ENCODE measurements around the gene COL6A6. TPM values are rescaled to one million over a fixed set of nuclear protein-coding genes. Genes with fewer than 3 reads are reported as not detected.

The COL6A6 gene
- total RNA-seq, 1 experiment from 2014 or later: not detected

DNA sequence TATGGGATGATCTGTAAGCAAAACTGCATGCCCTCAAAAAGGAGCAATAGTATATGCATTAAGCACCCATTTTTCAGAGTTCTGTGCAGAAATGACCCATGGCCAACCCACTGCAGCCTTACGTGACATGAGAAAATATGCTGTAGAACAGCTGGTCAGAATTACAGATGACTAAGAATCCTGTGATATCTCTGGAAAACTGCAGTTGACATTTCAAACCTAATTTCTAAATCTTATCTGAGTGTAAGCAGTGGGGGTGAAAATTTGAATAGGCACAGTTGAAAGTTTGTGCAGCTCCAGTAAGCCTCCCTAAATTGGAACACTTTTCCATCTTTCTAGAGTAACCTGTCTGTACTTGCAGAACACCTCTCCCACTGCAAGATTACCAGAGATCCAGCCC is 28.7 kb upstream of the COL6A6 start:
- DNase-seq (ENCODE audit: low read depth, low spot score): no peak
- Histone ChIP-seq H3K27ac (ENCODE audit: low read length) (no peak overlapping the region), H3K4me1 (ENCODE audit: control insufficient read depth, insufficient read depth, low read length) (no peaks in the 10 kb centered on the region), H3K36me3 (ENCODE audit: control insufficient read depth, insufficient read depth, low read length) (no peaks in the 10 kb centered on the region), H3K4me3 (ENCODE audit: low read depth in 2 of 2, low read length in 2 of 2) (no peak overlapping the region), H3K27me3 (ENCODE audit: control insufficient read depth, insufficient read depth, low read length) (peaks cover 2% of the 10 kb centered on the region; the same call in 1 of the 2 replicates), H3K9me3 (ENCODE audit: control insufficient read depth, insufficient read depth, low read depth, low read length) (no peaks in the 10 kb centered on the region)
- TF ChIP-seq TCF7L2 (IDR thresholded peaks at IDR 0.05; ENCODE audit: low read depth, low read length): no peak
- TF ChIP-seq SIN3A (IDR thresholded peaks at IDR 0.05; ENCODE audit: borderline replicate concordance, insufficient read depth, low read depth, low read length): no peak
- TF ChIP-seq POLR2AphosphoS5 (IDR thresholded peaks at IDR 0.05; ENCODE audit: low read depth, low read length): no peak
- TF ChIP-seq, protein P1, sequence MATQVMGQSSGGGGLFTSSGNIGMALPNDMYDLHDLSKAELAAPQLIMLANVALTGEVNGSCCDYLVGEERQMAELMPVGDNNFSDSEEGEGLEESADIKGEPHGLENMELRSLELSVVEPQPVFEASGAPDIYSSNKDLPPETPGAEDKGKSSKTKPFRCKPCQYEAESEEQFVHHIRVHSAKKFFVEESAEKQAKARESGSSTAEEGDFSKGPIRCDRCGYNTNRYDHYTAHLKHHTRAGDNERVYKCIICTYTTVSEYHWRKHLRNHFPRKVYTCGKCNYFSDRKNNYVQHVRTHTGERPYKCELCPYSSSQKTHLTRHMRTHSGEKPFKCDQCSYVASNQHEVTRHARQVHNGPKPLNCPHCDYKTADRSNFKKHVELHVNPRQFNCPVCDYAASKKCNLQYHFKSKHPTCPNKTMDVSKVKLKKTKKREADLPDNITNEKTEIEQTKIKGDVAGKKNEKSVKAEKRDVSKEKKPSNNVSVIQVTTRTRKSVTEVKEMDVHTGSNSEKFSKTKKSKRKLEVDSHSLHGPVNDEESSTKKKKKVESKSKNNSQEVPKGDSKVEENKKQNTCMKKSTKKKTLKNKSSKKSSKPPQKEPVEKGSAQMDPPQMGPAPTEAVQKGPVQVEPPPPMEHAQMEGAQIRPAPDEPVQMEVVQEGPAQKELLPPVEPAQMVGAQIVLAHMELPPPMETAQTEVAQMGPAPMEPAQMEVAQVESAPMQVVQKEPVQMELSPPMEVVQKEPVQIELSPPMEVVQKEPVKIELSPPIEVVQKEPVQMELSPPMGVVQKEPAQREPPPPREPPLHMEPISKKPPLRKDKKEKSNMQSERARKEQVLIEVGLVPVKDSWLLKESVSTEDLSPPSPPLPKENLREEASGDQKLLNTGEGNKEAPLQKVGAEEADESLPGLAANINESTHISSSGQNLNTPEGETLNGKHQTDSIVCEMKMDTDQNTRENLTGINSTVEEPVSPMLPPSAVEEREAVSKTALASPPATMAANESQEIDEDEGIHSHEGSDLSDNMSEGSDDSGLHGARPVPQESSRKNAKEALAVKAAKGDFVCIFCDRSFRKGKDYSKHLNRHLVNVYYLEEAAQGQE (IDR thresholded peaks at IDR 0.05; ENCODE audit: insufficient read depth in 1 of 2, low read depth in 2 of 2, low read length in 1 of 2): no peak
- TF ChIP-seq, protein P2, sequence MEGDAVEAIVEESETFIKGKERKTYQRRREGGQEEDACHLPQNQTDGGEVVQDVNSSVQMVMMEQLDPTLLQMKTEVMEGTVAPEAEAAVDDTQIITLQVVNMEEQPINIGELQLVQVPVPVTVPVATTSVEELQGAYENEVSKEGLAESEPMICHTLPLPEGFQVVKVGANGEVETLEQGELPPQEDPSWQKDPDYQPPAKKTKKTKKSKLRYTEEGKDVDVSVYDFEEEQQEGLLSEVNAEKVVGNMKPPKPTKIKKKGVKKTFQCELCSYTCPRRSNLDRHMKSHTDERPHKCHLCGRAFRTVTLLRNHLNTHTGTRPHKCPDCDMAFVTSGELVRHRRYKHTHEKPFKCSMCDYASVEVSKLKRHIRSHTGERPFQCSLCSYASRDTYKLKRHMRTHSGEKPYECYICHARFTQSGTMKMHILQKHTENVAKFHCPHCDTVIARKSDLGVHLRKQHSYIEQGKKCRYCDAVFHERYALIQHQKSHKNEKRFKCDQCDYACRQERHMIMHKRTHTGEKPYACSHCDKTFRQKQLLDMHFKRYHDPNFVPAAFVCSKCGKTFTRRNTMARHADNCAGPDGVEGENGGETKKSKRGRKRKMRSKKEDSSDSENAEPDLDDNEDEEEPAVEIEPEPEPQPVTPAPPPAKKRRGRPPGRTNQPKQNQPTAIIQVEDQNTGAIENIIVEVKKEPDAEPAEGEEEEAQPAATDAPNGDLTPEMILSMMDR (IDR thresholded peaks at IDR 0.05): no peak
- ChIA-PET POLR2A (no interaction called here), CTCF (no interaction called here)
- in situ Hi-C loops (cut with HindIII; ENCODE audit: low pct_unique_long_range_greater_than_20kb, low sequenced_read_pairs) (no loop called here), intact Hi-C loops (cut with micrococcal nuclease; ENCODE audit: unreplicated experiment) (no loop called here)
- ATAC-seq: no peak
- BruUV-seq (replicated peaks): no TSS peak

DNA sequence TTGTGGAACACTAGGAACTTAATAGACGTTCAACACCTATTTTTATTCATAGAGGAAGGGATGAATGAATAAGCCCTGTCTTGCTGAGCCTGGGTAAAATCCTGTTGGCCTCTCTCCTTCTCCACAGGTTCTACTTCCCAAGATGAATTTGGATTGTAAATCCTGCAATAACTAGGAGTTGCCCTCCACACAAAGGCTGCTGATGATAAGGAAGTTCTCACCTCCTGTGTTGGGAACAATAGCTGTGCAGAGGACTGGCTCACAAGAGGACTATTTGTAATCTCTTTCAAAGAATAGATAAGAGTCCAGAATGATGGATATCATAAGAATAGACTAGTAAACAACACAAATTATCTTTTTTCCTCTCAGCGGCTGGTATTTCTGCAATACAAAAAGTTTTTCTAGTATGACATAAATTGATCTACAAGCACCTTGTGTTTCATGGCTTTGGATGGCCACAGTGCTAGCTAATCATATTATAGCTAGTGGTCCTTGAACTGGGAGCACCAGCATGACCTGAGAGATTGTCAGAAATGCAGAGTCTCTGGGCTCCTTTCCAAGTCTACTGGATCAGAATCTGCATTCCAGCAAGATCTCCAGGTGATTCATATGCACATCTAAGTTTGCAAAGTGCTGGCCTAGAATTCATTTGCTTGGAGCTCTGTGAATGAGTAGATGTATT is 28.1 kb upstream of the COL6A6 start:
- ATAC-seq: no peak
- DNase-seq (ENCODE audit: low read depth, low spot score): no peak
- Histone ChIP-seq H3K27ac (ENCODE audit: low read length) (no peak overlapping the region), H3K36me3 (ENCODE audit: control insufficient read depth, insufficient read depth, low read length) (no peaks in the 10 kb centered on the region), H3K27me3 (ENCODE audit: control insufficient read depth, insufficient read depth, low read length) (peaks cover 2% of the 10 kb centered on the region; the same call in 1 of the 2 replicates), H3K4me3 (ENCODE audit: low read depth in 2 of 2, low read length in 2 of 2) (no peak overlapping the region), H3K9me3 (ENCODE audit: control insufficient read depth, insufficient read depth, low read depth, low read length) (no peaks in the 10 kb centered on the region), H3K4me1 (ENCODE audit: control insufficient read depth, insufficient read depth, low read length) (no peaks in the 10 kb centered on the region)
- ChIA-PET CTCF (no interaction called here), POLR2A (no interaction called here)
- in situ Hi-C loops (cut with HindIII; ENCODE audit: low pct_unique_long_range_greater_than_20kb, low sequenced_read_pairs): no loop called here
- intact Hi-C loops (cut with micrococcal nuclease; ENCODE audit: unreplicated experiment): no loop called here
- BruUV-seq (replicated peaks): no TSS peak
- TF ChIP-seq POLR2AphosphoS5 (IDR thresholded peaks at IDR 0.05; ENCODE audit: low read depth, low read length): no peak
- TF ChIP-seq TCF7L2 (IDR thresholded peaks at IDR 0.05; ENCODE audit: low read depth, low read length): no peak
- TF ChIP-seq, protein P1 (IDR thresholded peaks at IDR 0.05; ENCODE audit: insufficient read depth in 1 of 2, low read depth in 2 of 2, low read length in 1 of 2): no peak
- no peak for TF ChIP-seq SIN3A (IDR thresholded peaks at IDR 0.05; ENCODE audit: borderline replicate concordance, insufficient read depth, low read depth, low read length)
- TF ChIP-seq, protein P2 (IDR thresholded peaks at IDR 0.05): no peak
